ENCODE data around the gene DGLUCY. TPM values are rescaled to one million over a fixed set of nuclear protein-coding genes. Genes with fewer than 3 reads are reported as not detected.

DGLUCY gene
- total and polyA plus RNA-seq, 2 of the 8 experiments (the other 6 are each of a cell fraction or from before 2014, with no cell fraction given), result 24.9 to 31.8 TPM

DNA sequence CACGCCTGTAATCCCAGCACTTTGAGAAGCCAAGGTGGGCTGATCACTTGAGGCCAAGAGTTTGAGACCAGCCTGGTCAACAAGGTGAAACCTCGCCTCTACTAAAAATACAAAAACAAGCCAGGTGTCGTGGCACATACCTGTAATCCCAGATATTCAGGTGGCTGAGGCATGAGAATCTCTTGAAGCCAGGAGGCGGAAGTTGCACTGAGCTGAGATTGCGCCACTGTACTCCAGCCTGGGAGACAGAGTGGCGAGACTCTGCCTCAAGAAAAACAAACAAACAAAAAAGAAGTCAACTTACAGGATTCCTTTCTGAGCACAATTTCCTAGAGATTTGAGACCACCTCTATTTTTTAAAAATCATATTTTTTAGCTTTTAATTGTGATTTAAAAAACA, 45.3 kb downstream of the DGLUCY start:
- Histone ChIP-seq H3K4me2 (ENCODE audit: insufficient read depth in 1 of 2, low read depth in 2 of 2, low read length in 2 of 2) (no peak overlapping the region), H3K36me3 (ENCODE audit: control insufficient read depth in 2 of 4, insufficient read depth in 4 of 4, low read length in 3 of 4) (peaks cover 2 to 44% (median 11%) of the 10 kb centered on the region in 4 experiments; a peak in 6 of 8 replicates), H3K56ac (replicated peaks; ENCODE audit: insufficient read length, low read depth, low read length) (no peak overlapping the region), H2BK5ac (ENCODE audit: low read depth, low read length) (no peak overlapping the region), H4K5ac (ENCODE audit: insufficient read length, low read depth, low read length) (no peak overlapping the region), H3K79me2 (ENCODE audit: control insufficient read depth in 1 of 2, insufficient read depth in 2 of 2, low read length in 2 of 2) (no peaks in the 10 kb centered on the region), H2AFZ (ENCODE audit: low read length) (no peak overlapping the region), H2AK5ac (ENCODE audit: low read depth, low read length) (no peak overlapping the region), H2BK20ac (ENCODE audit: low read length) (no peak overlapping the region), H2BK15ac (ENCODE audit: low read length) (no peak overlapping the region), H3K4me3 (ENCODE audit: extremely low read depth in 1 of 4, insufficient read depth in 2 of 4, low read depth in 3 of 4, low read length in 4 of 4) (no peak overlapping the region), H3K23me2 (ENCODE audit: low read depth, low read length) (peaks cover 4% of the 10 kb centered on the region; the same call in 1 of the 2 replicates), H3K23ac (ENCODE audit: insufficient read length) (no peak overlapping the region), H2BK12ac (ENCODE audit: low read depth, low read length) (no peak overlapping the region), H3K4ac (replicated peaks; ENCODE audit: insufficient read length, low read depth, low read length) (no peak overlapping the region), H2BK120ac (replicated peaks; ENCODE audit: low read depth, low read length) (no peak overlapping the region), H4K20me1 (replicated peaks in 1 of 2; ENCODE audit: control insufficient read depth in 1 of 2, insufficient read depth in 2 of 2, low read length in 2 of 2) (no peaks in the 10 kb centered on the region), H3K4me1 (replicated peaks in 1 of 4; ENCODE audit: control insufficient read depth in 3 of 4, insufficient read depth in 4 of 4, low read length in 3 of 4) (no peaks in the 10 kb centered on the region), H4K8ac (ENCODE audit: extremely low read depth, insufficient read depth, low read length) (no peak overlapping the region), H3K27me3 (replicated peaks in 1 of 4; ENCODE audit: control insufficient read depth in 3 of 4, extremely low read depth in 1 of 4, insufficient read depth in 3 of 4, low read length in 3 of 4) (no peaks in the 10 kb centered on the region), H3K14ac (ENCODE audit: insufficient read length) (no peak overlapping the region), H3K9ac (replicated peaks in 1 of 4; ENCODE audit: extremely low read depth in 1 of 4, low read depth in 3 of 4, low read length in 3 of 4) (no peak overlapping the region), H3K9me3 (ENCODE audit: insufficient read depth in 2 of 2, low read depth in 1 of 2, low read length in 1 of 2) (no peaks in the 10 kb centered on the region), H3K79me1 (ENCODE audit: low read depth, low read length) (no peaks in the 10 kb centered on the region), H4K91ac (replicated peaks; ENCODE audit: insufficient read length, low read length) (no peak overlapping the region), H3K18ac (ENCODE audit: extremely low read depth, low read length) (no peak overlapping the region), H3K27ac (ENCODE audit: low read depth, low read length) (no peak overlapping the region)
- FAIRE-seq, result no peak
- ChIA-PET POLR2A (ENCODE audit: partially characterized antibody) (no interaction called here), CTCF (ENCODE audit: partially characterized antibody) (interaction anchor here (1.2 kb wide), 2 partner anchors 12 to 14 kb away, joined by 3 to 4 read pairs; no protein-coding TSS in a partner anchor)
- DNase-seq (ENCODE audit: low read depth in 1 of 2, low spot score in 2 of 2), result no peak
- WGBS, 2 experiments (ENCODE audit: extremely low coverage in 1 of 2, insufficient coverage in 1 of 2, insufficient read length in 1 of 2, insufficient replicate concordance in 2 of 2, low coverage in 1 of 2, low lambda C conversion rate in 2 of 2, missing lambda C conversion rate in 1 of 2), result 86% methylated on average over 6 of the region's 6 CpGs; no CpG with 5 or more reads in 1 of the 2 experiments
- TF ChIP-seq ZNF274 (IDR thresholded peaks at IDR 0.05; ENCODE audit: borderline replicate concordance, extremely low read depth, low read length) (no peak), POLR2AphosphoS5 (IDR thresholded peaks at IDR 0.05; ENCODE audit: low read depth, low read length) (no peak), MAFK (IDR thresholded peaks at IDR 0.05; ENCODE audit: low read depth, low read length) (no peak), RAD21 (IDR thresholded peaks at IDR 0.05 in 1 of 2, conservative IDR thresholded peaks at IDR 0.05 in 1 of 2; ENCODE audit: low read depth in 2 of 2, low read length in 2 of 2) (no peak), CBX5 (IDR thresholded peaks at IDR 0.05; ENCODE audit: low read depth, low read length) (no peak)
